AG04450 (cell line): ENCODE data around the gene DCT. TPM values are rescaled to one million over a fixed set of nuclear protein-coding genes. Genes with fewer than 3 reads are reported as not detected.

ENCODE experiments used
- CTCF ChIA-PET: fragments of 300-600, 350-600 bp; formaldehyde crosslinking; extraction: SDS; loops from one replicate; lab custom pipeline; 2022; ENCODE audit warnings: antibody characterized with exemption, inconsistent platforms; lab: Charles Lee
- POLR2A ChIA-PET: fragments of 350-600 bp; formaldehyde crosslinking; extraction: SDS; loops from one replicate; lab custom pipeline; 2021; ENCODE audit warnings: antibody characterized with exemption, inconsistent platforms; lab: Yijun Ruan, JAX
- DNase-seq: peaks from one replicate; pipeline ENCODE4 v3.0.0-alpha.2; 2011; ENCODE audit warnings: low read depth, low spot score
- H3K27ac ChIP-seq: one replicate; pipeline ENCODE4 v1.5.1; 2012; ENCODE audit warnings: low read depth, low read length, control low read depth
- H3K27me3 ChIP-seq: one replicate; pipeline ENCODE4 v1.6.0; 2012; ENCODE audit warnings: low read length; ENCODE audit not compliant: control insufficient read depth, insufficient read depth
- H3K4me3 ChIP-seq: 2 replicates; pipeline ENCODE4 v1.5.1; 2011; ENCODE audit warnings: mild to moderate bottlenecking, low read depth, low read length, control low read depth
- H3K9me3 ChIP-seq: 2 replicates; pipeline ENCODE4 v1.5.1; 2012; ENCODE audit warnings: low read length; ENCODE audit not compliant: control insufficient read depth, insufficient read depth
- polyA plus RNA-seq: library from polyadenylated mRNA; depleted of rRNA; stranded (reverse); fragments of >200 nt; gene quantifications from 2 replicates; pipeline ENCODE4 v1.2.3, GENCODE V29; 2011
- TF ChIP-seq, protein P1 (sequence below): IDR thresholded peaks from 2 replicates; pipeline ENCODE4 v1.5.1; 2011; ENCODE audit warnings: low read depth, low read length, control low read depth, inconsistent platforms

DCT gene
- polyA plus RNA-seq, 1 experiment = not detected

DNA sequence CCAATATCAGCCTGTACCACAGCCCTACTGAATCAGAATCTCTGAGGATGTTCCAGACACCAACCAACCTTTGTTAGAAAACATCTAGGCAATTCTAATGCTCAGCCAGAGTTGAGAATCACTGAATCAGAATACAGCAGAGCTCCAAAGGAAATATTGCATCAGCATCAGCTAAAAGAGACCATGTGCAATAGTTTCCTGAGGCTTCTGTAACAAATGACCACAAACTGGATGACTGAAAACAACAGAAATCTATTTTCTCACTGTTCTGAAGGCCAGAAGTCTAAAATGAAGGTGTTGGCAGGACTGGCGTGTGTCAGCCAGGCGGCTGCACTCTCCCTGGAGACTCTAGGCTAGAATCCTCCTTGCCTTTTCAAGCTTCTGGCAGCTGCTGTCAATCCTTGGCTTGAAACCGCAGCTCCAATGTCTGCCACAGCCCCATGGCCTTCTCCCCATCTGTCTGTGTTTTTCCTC is 1.2 kb upstream of the DCT start:
- ChIA-PET CTCF (no interaction called here), POLR2A (no interaction called here)
- H3K27ac ChIP-seq = no peak overlapping the region
- TF ChIP-seq, protein P1, sequence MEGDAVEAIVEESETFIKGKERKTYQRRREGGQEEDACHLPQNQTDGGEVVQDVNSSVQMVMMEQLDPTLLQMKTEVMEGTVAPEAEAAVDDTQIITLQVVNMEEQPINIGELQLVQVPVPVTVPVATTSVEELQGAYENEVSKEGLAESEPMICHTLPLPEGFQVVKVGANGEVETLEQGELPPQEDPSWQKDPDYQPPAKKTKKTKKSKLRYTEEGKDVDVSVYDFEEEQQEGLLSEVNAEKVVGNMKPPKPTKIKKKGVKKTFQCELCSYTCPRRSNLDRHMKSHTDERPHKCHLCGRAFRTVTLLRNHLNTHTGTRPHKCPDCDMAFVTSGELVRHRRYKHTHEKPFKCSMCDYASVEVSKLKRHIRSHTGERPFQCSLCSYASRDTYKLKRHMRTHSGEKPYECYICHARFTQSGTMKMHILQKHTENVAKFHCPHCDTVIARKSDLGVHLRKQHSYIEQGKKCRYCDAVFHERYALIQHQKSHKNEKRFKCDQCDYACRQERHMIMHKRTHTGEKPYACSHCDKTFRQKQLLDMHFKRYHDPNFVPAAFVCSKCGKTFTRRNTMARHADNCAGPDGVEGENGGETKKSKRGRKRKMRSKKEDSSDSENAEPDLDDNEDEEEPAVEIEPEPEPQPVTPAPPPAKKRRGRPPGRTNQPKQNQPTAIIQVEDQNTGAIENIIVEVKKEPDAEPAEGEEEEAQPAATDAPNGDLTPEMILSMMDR = no peak
- H3K9me3 ChIP-seq = no peaks in the 10 kb centered on the region
- DNase-seq = no peak
- H3K4me3 ChIP-seq = no peak overlapping the region
- H3K27me3 ChIP-seq = no peaks in the 10 kb centered on the region

- no peak overlapping the region for H3K4me3 ChIP-seq
- DNase-seq = no peak
- H3K27ac ChIP-seq = no peak overlapping the region
- H3K27me3 ChIP-seq = no peaks in the 10 kb centered on the region
- TF ChIP-seq, protein P1 = no peak
- ChIA-PET POLR2A (no interaction called here), CTCF (no interaction called here)
- H3K9me3 ChIP-seq = no peaks in the 10 kb centered on the region
Measured at GRCh38 chr13:94478913-94479312, 569 bp downstream of the DCT start.

DNA sequence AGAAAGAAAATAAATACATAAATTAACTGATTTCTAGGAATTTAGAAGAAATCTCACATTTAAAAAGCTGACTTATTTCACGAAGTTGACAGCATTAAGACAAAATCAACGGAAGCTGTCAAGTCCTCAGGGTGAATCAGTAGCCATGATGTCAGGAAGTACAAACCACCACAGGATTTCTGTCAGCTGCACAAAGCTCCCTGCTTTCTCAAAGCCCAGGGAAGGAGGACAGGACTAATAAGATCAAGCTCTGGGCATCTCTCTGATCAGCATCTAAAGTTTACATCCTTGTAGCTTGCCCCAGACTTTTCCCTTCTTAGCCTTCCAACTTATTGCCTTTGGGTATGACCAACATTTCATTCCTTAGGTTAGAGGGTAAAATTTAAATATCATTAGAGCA is 9.4 kb downstream of the DCT start:
- DNase-seq = no peak
- CTCF ChIA-PET = interaction anchor here (1.2 to 1.4 kb wide), 2 partner anchors 34 to 151 kb away, joined by 5 to 6 read pairs; no protein-coding TSS in a partner anchor
- Histone ChIP-seq H3K27ac (no peak overlapping the region), H3K27me3 (peaks cover 6% of the 10 kb centered on the region), H3K9me3 (no peaks in the 10 kb centered on the region), H3K4me3 (no peak overlapping the region)
- TF ChIP-seq, protein P1 = no peak
- POLR2A ChIA-PET = no interaction called here

DNA sequence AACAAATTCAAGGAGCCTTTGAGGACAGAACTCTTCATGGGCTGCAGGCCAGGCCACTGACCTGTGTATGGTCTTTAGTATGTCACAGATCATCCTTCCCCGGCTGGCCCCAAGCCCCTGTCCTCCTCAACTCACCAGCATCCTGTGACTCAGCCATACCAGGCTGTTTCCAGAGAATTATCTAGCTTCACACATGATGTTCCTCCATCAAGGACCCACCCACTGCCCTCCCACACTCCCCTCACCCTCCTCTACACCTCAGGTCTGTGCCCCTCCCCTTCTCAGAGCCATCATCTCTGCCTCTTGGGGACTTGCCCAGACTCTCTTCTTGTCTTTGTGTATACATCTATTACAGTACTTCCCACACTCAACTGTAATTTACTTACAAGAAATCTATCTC is 14.7 kb downstream of the DCT start:
- Histone ChIP-seq H3K4me3 (no peak overlapping the region), H3K27ac (no peak overlapping the region), H3K27me3 (peaks cover 4% of the 10 kb centered on the region), H3K9me3 (no peaks in the 10 kb centered on the region)
- TF ChIP-seq, protein P1 = no peak
- ChIA-PET CTCF (no interaction called here), POLR2A (no interaction called here)
- DNase-seq = no peak

DNA sequence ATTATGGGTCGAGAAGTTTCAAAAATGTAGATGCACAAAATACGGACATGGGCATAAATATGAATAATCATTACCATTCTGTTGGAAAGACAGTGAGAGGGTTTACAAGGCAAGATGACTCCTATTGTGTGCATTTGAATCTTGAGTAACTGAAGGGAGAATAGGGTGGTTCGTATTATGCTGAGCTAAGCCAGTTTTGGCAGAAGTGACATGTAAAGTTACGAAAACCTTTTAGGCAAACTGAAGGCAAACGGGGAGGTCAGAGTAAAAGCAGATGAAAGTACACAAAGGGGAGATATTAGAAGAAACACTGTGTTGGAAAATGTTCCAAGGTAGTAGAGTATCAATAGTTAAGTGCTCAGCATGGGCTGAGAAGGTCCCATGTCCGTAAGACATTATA is 16.8 kb downstream of the DCT start:
- CTCF ChIA-PET = no interaction called here
- no peak for DNase-seq

More for the DNA sequence above, 16.8 kb downstream of the DCT start:
- Histone ChIP-seq H3K27ac (no peak overlapping the region), H3K4me3 (no peak overlapping the region), H3K27me3 (peaks cover 4% of the 10 kb centered on the region), H3K9me3 (no peaks in the 10 kb centered on the region)
- POLR2A ChIA-PET = no interaction called here
- TF ChIP-seq, protein P1 = no peak
